CD4-positive, alpha-beta T cell treated with Interferon alpha-2 for 1 hour (primary cell): ENCODE measurements around the gene ATRAID.
A peak's percentile ranks its signal among the peaks of the same experiment; 100 is the strongest.
"Not testable (repeated sequence)": the region's sequence is repeated elsewhere in the genome, so short reads cannot be mapped to it uniquely, and the experiment has no call there.

Experiments used
- DNase-seq, 2 donors: peaks; one replicate each; pipeline ENCODE4 v3.0.0-alpha.2; 2020 to 2022

Gene ATRAID, protein sequence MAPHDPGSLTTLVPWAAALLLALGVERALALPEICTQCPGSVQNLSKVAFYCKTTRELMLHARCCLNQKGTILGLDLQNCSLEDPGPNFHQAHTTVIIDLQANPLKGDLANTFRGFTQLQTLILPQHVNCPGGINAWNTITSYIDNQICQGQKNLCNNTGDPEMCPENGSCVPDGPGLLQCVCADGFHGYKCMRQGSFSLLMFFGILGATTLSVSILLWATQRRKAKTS

DNA sequence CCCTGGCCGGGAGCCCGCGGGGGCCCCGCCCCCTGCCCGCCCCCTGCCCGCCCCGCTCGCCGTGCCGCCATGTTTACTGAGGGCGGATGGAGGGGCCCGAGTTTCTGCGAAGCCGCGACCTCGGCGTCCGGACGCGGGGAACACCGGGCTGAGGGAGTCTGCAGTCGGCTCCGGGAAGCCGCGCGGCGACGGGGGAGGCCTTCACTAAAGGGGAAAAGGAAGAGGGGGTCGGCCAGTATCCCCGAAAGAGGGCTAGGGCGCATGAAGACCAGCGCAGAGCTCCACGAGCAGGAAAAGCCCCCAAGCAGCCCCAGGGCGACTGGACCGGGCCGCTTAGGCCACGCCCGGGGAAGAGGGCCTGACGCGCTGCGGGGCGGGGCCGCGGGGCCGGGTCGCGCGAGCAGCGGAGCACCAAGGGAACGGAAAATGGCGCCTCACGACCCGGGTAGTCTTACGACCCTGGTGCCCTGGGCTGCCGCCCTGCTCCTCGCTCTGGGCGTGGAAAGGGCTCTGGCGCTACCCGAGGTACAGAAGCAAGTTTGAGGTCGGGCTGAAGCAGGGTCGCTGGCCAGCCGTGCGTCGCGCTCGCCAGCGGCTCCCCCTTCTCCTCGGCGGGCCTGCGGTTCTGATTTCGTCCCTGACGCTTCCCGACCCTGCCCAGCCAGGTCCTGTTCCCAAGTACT, at the start of gene ATRAID, which contains the start of gene SLC5A6:
ATRAID (plus strand) TSS at position 99 of the 683 bp plus-strand sequence; CDS start at position 427, 328 bp downstream.
SLC5A6 (minus strand) TSS at position 326 of the 683 bp plus-strand sequence. CDS start 4,618 bp downstream, outside the sequence.
- peak; percentile 86 to 91 for DNase-seq

GRCh38 chr2:27162151-27163121, 49.4 kb upstream of the ATRAID start:
- no peak for DNase-seq

- DNase-seq: no peak
Observed at GRCh38 chr2:27164960-27165763, 46.7 kb upstream of the ATRAID start.

DNA sequence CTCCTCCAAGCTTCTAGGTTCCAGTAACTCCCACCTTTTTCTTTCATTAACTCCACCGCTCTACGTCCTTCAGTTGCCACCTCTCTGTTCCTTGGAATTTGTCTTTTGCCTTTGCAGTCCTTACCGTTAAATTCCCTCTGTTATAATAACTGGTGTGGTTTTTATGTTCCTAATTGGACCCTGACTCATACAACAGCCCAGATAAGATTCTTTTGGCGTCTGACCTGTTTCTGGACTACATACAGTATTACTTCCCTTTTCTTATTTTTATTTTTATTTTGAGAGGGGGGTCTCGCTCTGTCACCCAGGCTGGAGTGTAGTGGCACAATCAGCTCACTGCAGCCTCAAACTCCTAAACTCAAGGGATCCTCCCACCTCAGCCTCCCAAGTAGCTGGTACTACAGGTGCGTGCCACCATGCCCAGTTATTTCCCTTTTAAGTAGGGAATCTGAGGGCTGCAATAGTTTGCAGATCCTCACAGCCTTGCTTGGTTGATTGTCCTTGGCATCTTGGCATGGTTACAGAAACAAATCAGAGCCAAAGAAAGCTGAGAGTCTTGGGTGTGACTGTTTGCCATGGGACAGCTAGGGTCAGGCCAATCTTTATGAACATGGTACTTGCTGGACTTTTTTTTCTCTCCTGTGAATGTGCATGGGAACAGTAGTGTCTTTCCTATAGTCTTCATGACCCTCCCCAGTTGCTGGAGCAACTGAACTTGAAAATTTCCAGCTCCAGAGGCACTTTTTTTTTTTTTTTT, 41.1 kb upstream of the ATRAID start:
- no peak for DNase-seq

DNA sequence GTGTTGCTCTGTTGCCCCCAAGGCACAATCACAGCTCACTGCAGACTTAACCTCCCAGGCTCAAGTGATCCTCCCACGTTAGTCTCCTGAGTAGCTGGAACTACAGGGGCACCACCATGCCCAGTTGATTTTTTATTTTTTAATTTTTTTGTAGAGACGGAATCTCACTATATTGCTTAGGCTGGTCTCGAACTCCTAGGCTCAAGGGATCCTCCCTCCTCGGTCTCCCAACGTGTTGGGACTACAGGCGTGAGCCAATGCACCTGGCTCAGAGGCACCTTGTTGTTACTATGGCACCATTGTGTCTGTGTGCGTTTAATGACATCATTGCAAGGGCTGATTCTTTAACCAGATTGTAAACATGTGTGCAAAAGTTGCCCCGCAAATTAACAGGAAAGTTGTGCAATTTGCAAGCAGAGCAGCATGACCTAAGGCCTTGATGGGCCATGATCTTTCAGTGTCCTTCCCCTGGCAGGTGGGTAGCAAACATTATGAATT, 40.4 kb upstream of the ATRAID start:
- no peak for DNase-seq

- DNase-seq: no peak
Observed at GRCh38 chr2:27174638-27175037, 37.2 kb upstream of the ATRAID start.

- no peak for DNase-seq
Observed at GRCh38 chr2:27175330-27175729, 36.5 kb upstream of the ATRAID start.

DNA sequence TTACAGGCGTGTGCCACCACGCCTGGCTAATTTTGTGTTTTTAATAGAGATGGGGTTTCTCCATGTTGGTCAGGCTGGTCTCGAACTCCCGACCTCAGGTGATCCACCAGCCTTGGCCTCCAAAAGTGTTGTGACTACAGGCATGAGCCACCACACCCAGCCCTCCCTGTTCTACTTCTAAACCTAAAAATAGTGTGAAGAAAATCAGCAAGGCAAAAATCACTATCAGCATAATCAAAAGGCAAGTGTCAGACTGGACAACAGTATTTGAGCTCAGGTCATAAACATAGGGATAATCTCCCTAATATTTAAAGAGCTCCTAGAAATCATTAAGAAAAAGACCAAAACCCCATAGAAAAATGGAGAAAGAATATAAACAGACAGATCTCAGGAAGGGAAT, 36.1 kb upstream of the ATRAID start:
- not testable (repeated sequence) for DNase-seq

- DNase-seq: no peak
Observed at GRCh38 chr2:27177441-27178351, 34.1 kb upstream of the ATRAID start.

GRCh38 chr2:27178469-27178868, 33.4 kb upstream of the ATRAID start:
- DNase-seq: no peak

- no peak for DNase-seq
Observed at GRCh38 chr2:27179344-27180000, 32.4 kb upstream of the ATRAID start.

DNA sequence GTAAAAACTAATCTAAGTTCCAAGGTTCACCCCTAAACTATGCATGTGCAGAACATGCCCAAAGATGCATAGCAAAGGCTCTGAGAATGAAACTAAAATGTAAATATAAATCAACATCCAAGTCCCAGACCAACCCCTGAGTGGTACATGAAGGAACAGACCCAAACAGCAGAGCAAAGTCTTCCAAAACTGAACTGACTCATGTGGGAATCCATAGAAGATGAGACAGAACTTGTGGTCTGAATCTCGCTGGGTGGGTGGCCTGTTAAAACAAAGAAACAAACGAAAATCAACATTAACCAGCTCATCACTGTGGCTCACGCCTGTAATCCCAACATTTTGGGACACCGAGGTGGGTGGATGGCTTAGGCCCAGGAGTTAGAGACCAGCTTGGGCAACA, 29.5 kb upstream of the ATRAID start:
- DNase-seq: no peak

DNA sequence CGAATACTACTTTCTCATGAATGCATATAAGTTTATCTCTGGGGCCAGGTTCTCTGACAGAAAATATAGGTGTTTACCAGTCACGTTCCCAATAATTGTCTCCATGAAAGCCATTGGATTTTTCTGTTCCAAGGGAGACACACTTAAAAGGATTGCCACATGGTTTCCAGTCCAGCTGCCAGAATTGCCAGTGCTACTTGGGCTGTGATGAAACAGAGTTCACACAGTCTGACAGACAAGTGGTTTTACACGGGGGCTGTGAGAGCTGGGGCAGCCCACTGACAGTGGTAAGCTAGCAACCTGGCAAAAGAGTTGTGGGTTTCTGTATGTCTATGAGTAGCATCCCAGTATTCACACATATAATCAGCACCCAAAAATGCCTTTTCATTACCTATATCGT, 27.7 kb upstream of the ATRAID start:
- no peak for DNase-seq

GRCh38 chr2:27185331-27186026, 26.4 kb upstream of the ATRAID start:
- no peak for DNase-seq

- no peak for DNase-seq
Observed at GRCh38 chr2:27186613-27187345, 25.1 kb upstream of the ATRAID start.

DNA sequence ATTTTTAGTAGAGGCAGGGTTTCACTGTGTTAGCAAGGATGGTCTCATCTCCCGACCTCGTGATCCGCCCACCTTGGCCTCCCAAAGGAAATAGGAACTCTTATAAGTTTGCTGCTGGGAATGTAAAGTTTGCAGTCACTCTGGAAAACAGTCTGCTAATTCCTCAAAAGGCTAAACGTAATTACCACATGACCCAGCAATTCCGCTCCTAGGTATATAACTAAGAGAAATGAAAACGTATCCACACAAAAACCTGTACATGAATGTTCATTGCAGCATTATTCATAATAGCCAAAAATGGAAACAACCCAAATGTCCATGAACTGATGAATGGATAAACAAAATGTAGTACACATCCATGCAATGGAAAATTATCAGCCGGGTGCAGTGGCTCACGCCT, 21.9 kb upstream of the ATRAID start:
- DNase-seq: no peak

GRCh38 chr2:27191070-27191829, 20.6 kb upstream of the ATRAID start:
- DNase-seq: peak; percentile 48 to 68
